Posterior vena cava (tissue), 2 donors: ENCODE data around the gene S1PR2. TPM values are rescaled to one million over a fixed set of nuclear protein-coding genes. Genes with fewer than 3 reads are reported as not detected.
"Not testable (repeated sequence)": the region's sequence is repeated elsewhere in the genome, so short reads cannot be mapped to it uniquely, and the experiment has no call there.

ENCODE experiments used
- DNase-seq: peaks from one replicate; pipeline ENCODE4 v3.0.0-alpha.2; 2020; ENCODE audit warnings: low spot score
- intact Hi-C, 2 donors: fragments of 100-400 bp; cut with DNase I; formaldehyde crosslinking; loops; one replicate each; pipeline versions ENCODE4 v1.14.1 to v1.14.2; 2022 to 2023
- total RNA-seq, 2 donors: library from RNA; stranded (reverse); fragmentation: NEBNext Ultra II Directional; extraction: Animal tissue kit (Norgen Biotek cat#: 25700); gene quantifications; one replicate each; pipeline ENCODE4 v1.2.1, GENCODE V29; 2021
- donor health status: DM: yes; HTN: yes; CAD: no.
- donor health status: DM: yes; HTN: yes; CAD: no.

S1PR2 gene
- total RNA-seq, 2 donors from 2014 or later: 16.3 to 17.7 TPM

DNA sequence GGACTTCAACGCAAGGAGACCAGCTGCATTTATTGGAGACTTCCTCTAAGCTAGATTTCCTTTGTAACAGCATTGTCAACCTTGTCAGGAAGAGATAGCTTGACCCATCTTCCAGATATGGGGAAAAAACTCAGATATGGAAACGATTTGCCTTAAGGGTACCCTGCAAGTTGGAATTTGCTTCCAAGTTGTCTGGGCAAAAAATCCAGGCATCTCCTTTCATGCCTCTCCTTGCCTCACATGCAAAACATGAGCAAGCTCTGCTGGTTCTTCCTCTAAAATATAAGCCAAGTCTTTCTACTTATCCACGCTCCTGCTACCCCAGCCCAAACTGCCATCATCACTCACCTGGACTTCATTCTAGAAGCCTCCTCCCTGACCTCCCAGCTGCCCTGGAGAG, 30.0 kb downstream of the S1PR2 start:
- DNase-seq: no peak
- intact Hi-C loops: no loop called here

- intact Hi-C loops, DNase-seq: not testable (repeated sequence)
These were observed 31.0 kb downstream of the S1PR2 start for GRCh38 chr19:10200101-10200500.

DNA sequence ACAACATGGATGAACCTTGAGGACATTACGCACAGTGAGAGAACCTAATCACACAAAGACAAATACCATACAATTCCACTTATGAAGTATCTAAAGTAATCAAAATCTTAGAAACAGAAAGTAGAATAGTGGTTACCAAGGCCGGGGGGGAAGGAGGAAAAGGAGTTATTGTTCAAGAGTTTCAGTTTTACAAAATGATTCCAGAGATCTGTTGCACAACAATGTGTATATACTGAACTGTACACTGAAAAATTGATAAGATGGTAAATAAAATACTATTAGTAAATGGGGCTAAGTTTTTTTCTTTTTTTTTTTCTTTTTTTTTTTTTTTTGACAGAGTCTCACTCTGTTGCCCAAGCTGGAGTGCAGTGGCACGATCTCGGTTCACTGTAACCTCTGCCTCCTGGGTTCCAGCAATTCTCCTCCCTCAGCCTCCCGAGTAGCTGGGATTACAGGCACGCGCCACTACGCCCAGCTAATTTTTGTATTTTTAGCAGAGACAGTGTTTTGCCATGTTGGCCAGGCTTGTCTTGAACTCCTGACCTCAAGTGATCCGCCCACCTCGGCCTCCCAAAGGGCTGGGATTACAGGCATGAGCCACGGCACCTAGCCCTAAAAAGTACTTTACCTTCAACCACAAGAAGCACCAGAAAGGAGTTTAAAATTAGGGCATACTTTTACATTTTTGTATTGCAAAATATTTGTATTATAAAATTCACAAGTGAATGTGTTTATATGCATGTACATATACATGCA, 32.1 kb downstream of the S1PR2 start:
- DNase-seq, intact Hi-C loops: not testable (repeated sequence)

DNA sequence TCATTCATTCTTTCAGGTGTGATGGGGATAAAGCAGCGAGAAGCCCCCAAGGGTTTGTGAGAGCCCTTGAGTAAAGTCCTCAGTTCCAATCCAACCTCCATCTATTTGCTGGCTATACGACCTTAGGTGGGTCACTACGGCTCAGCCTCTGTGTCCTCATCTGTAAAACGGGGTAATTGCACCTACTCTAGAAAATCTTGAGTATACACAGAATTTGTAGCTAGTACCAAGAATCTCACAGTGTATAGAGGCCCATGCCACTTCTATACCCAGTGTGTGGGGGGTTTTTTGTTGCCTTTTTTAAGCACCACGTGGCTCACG, 36.0 kb downstream of the S1PR2 start:
- intact Hi-C loops: no loop called here
- DNase-seq: no peak

- intact Hi-C loops: loop anchor here in 1 of 2 donors (5.0 kb wide), 1 partner anchor 38 kb away; the partner anchor contains the start of gene S1PR2
- DNase-seq: peak; percentile 99
These were observed 36.5 kb downstream of the S1PR2 start, which contains the start of gene DNMT1 for GRCh38 chr19:10194500-10195198. Gene DNMT1, minus strand, starts transcription at chr19:10194953. Its CDS starts 54 bp downstream, at chr19:10194899.

- intact Hi-C loops: loop anchor here in 1 of 2 donors (5.0 kb wide), 1 partner anchor 38 kb away; the partner anchor contains the start of gene S1PR2
- DNase-seq: no peak
These were observed 37.2 kb downstream of the S1PR2 start for GRCh38 chr19:10193790-10194499.

- intact Hi-C loops: loop anchor here in 1 of 2 donors (5.0 kb wide), 1 partner anchor 39 kb away; the partner anchor contains the start of gene S1PR2
- DNase-seq: no peak
These were observed 38.2 kb downstream of the S1PR2 start for GRCh38 chr19:10192922-10193321.

- intact Hi-C loops: loop anchor here in 1 of 2 donors (5.0 kb wide), 1 partner anchor 41 kb away; the partner anchor contains the start of gene S1PR2
- DNase-seq: no peak
These were observed 39.8 kb downstream of the S1PR2 start for GRCh38 chr19:10191347-10191746.

- DNase-seq: no peak
- intact Hi-C loops: loop anchor here in 1 of 2 donors (5.0 kb wide), 1 partner anchor 42 kb away; the partner anchor contains the start of gene S1PR2
These were observed 41.1 kb downstream of the S1PR2 start for GRCh38 chr19:10190026-10190425.

DNA sequence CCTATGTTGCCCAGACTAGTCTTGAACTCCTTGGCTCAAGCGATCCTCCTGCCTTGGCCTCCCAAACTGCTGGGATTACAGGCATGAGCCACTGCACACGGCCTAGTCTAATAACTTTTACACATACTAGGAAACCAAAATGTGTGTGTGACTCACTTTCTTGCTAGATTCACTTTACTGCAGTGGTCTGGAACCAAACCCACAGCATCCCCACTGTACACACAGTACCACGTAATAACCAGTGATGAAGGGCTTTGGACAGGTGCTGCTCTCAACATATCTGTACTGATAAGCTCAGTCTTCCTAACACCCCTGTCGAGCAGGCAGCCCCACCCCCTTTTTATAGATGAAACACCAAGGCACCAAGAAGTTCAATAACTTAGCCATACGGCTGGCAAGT, 41.5 kb downstream of the S1PR2 start:
- intact Hi-C loops: loop anchor here in 1 of 2 donors (5.0 kb wide), 1 partner anchor 43 kb away; the partner anchor contains the start of gene S1PR2
- DNase-seq: no peak

DNA sequence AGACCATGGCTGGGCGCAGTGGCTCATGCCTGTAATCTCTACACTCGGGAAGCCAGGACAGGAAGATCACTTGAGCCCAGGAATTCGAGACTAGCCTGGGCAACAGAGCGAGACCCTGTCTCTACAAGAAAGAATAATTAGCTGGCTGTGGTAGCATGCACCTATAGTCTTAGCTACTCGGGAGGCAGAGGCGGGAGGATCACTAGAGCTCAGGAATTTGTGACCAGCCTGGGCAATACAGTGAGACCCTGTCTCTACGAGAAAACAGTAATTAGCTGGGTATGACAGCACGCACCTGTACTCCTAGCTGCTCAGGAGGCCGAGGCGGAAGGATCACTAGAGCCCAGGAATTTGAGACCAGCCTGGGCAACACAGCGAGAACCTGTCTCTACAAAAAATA, 43.8 kb downstream of the S1PR2 start:
- intact Hi-C loops: no loop called here
- no peak for DNase-seq

- intact Hi-C loops: no loop called here
These were observed 46.5 kb downstream of the S1PR2 start for GRCh38 chr19:10184636-10185035.

DNA sequence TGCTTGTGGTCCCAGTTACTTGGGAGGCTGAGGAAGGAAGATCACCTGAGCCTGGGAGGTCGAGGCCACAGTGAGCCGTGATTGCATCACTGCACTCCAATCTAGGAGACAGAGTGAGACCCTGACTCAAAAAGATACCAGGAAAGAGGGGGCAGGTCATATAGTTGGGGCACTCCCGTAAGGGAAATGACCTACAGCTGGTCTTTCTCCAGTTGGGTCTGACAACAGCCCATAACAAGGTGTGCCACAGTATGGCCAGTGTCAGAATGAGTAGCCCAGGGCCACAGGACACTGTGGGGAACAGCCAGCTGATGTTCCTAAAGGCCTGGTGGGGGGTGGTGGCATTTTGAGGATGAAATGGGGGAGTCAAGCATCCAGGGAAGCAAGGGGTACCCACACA, 47.2 kb downstream of the S1PR2 start:
- no peak for DNase-seq
- intact Hi-C loops: no loop called here

More at GRCh38 chr19:10184636-10185035, 46.5 kb downstream of the S1PR2 start:
- DNase-seq: no peak

- intact Hi-C loops: no loop called here
- no peak for DNase-seq
These were observed 48.3 kb downstream of the S1PR2 start for GRCh38 chr19:10182847-10183246.

GRCh38 chr19:10182076-10182475, 49.1 kb downstream of the S1PR2 start:
- intact Hi-C loops: no loop called here

GRCh38 chr19:10180459-10180858, 50.7 kb downstream of the S1PR2 start:
- no peak for DNase-seq
- intact Hi-C loops: no loop called here

More at GRCh38 chr19:10182076-10182475, 49.1 kb downstream of the S1PR2 start:
- no peak for DNase-seq

DNA sequence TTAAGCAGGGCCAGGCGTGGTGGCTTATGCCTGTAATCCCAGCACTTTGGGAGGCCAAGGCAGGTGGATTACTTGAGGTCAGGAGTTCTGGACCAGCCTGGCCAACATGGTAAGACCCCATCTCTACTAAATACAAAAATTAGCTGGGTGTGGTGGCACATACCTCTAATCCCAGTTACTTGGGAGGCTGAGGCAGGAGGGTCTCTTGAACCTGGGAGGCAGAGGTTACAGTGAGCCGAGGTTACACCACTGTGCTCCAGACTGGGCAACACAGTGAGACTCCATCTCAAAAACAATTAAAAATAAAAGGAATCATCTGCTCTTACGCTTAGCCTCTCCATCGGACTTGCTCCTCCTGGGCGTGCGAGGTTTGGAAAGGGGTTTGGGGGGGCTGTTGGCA, 51.1 kb downstream of the S1PR2 start:
- DNase-seq, intact Hi-C loops: not testable (repeated sequence)

DNA sequence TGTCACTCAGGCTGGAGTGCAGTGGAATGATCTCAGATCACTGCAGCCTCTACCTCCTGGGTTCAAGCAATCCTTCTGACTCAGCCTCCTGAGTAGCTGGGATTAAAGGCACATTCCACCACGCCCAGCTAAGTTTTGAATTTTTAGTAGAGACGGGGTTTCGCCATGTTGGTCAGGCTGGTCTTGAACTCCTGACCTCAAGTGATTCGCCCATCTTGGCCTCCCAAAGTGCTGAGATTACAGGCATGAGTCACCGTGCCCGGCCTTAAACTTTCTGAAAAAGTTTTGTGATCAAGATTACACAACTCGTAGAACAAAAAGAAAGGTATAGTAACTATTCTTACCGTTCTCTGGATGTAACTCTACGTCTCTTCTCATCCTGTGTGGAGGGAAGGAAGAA, 57.6 kb downstream of the S1PR2 start:
- intact Hi-C loops: no loop called here

More for the DNA sequence above, 57.6 kb downstream of the S1PR2 start:
- no peak for DNase-seq
